TTC549 (cell line): ENCODE results near the gene ARHGEF10L.
"Not testable (repeated sequence)": the region's sequence is repeated elsewhere in the genome, so short reads cannot be mapped to it uniquely, and the experiment has no call there.

Experiments used
- FAIRE-seq: peaks from 2 replicates; lab custom pipeline; 2012; peaks lifted over from hg19 to GRCh38; lab: Jason Lieb, UNC

Gene ARHGEF10L

GRCh38 chr1:17744666-17745478 lies 205.4 kb downstream of the ARHGEF10L start:
- no peak for FAIRE-seq

- no peak for FAIRE-seq
These were observed 206.0 kb downstream of the ARHGEF10L start for GRCh38 chr1:17745479-17745955.

- not testable (repeated sequence) for FAIRE-seq
These were observed 206.8 kb downstream of the ARHGEF10L start for GRCh38 chr1:17746281-17746680.

GRCh38 chr1:17746920-17747319 lies 207.4 kb downstream of the ARHGEF10L start:
- FAIRE-seq: no peak
